ENCODE results near the gene TEX22.

GRCh38 chr14:105455766-105456660 is 57.7 kb downstream of the TEX22 start:
- TF ChIP-seq, protein P1, sequence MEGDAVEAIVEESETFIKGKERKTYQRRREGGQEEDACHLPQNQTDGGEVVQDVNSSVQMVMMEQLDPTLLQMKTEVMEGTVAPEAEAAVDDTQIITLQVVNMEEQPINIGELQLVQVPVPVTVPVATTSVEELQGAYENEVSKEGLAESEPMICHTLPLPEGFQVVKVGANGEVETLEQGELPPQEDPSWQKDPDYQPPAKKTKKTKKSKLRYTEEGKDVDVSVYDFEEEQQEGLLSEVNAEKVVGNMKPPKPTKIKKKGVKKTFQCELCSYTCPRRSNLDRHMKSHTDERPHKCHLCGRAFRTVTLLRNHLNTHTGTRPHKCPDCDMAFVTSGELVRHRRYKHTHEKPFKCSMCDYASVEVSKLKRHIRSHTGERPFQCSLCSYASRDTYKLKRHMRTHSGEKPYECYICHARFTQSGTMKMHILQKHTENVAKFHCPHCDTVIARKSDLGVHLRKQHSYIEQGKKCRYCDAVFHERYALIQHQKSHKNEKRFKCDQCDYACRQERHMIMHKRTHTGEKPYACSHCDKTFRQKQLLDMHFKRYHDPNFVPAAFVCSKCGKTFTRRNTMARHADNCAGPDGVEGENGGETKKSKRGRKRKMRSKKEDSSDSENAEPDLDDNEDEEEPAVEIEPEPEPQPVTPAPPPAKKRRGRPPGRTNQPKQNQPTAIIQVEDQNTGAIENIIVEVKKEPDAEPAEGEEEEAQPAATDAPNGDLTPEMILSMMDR (IDR thresholded peaks at IDR 0.05): no peak
- TF ChIP-seq POLR2A (IDR thresholded peaks at IDR 0.05): no peak
